Mammary epithelial cell (primary cell): Measurements from ENCODE around the gene FIBP.

ENCODE experiments used
- EZH2 ChIP-seq: IDR thresholded peaks from 2 replicates; pipeline ENCODE4 v1.6.1; 2012; ENCODE audit warnings: low read length, inconsistent platforms, borderline replicate concordance
- TF ChIP-seq, protein P1 (sequence below), 2 donors: IDR thresholded peaks in 1 of 2; conservative IDR thresholded peaks in 1 of 2; 2 replicates each; pipeline ENCODE4 v1.5.1; 2011 to 2012; ENCODE audit warnings: inconsistent platforms in 2 of 2, low read length in 2 of 2, mild to moderate bottlenecking in 2 of 2, control low read depth in 1 of 2, low read depth in 1 of 2; ENCODE audit not compliant: insufficient read depth in 1 of 2; ENCODE audit errors: extremely low read depth in 1 of 2

DNA sequence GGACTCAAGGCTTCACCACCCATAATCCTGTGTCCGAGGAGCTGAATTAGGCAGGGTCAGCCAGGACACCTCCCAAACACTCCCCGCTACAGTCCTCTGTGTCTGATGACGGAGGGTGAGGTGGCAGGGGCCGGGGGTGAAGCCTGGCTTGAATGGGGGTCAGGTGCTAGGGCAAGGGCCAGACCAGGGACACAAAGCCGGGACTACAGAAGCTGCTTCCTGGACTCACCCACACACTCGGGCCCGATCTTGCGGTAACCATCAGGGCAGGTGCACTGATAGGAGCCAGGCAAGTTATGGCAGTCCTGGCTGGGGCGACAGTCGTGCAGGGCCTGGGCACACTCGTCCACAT lies 18.0 kb downstream of the FIBP start:
- TF ChIP-seq, protein P1, sequence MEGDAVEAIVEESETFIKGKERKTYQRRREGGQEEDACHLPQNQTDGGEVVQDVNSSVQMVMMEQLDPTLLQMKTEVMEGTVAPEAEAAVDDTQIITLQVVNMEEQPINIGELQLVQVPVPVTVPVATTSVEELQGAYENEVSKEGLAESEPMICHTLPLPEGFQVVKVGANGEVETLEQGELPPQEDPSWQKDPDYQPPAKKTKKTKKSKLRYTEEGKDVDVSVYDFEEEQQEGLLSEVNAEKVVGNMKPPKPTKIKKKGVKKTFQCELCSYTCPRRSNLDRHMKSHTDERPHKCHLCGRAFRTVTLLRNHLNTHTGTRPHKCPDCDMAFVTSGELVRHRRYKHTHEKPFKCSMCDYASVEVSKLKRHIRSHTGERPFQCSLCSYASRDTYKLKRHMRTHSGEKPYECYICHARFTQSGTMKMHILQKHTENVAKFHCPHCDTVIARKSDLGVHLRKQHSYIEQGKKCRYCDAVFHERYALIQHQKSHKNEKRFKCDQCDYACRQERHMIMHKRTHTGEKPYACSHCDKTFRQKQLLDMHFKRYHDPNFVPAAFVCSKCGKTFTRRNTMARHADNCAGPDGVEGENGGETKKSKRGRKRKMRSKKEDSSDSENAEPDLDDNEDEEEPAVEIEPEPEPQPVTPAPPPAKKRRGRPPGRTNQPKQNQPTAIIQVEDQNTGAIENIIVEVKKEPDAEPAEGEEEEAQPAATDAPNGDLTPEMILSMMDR (conservative IDR thresholded peaks at IDR 0.05 in 1 of 2, IDR thresholded peaks at IDR 0.05 in 1 of 2; ENCODE audit: extremely low read depth in 1 of 2, insufficient read depth in 1 of 2, low read depth in 1 of 2, low read length in 2 of 2): no peak
- TF ChIP-seq EZH2: no peak
